Liver (tissue), 9 donors: ENCODE results near the gene FOXF2. TPM values are rescaled to one million over a fixed set of nuclear protein-coding genes. Genes with fewer than 3 reads are reported as not detected.

Experiments
- DNase-seq: peaks from one replicate; pipeline ENCODE4 v3.0.0-alpha.2; 2017; ENCODE audit warnings: low spot score
- H3K27ac ChIP-seq, 2 donors: one replicate each; pipeline ENCODE4 v1.7.0; 2013; ENCODE audit warnings: inconsistent platforms in 2 of 2, low read length in 2 of 2, control low read depth in 1 of 2, low read depth in 1 of 2, mild to moderate bottlenecking in 1 of 2
- H3K27me3 ChIP-seq, 4 donors: one replicate each; pipeline versions ENCODE4 v1.6.1 to v1.7.0; 2013; ENCODE audit warnings: low read length in 3 of 4, inconsistent platforms in 1 of 4, mild to moderate bottlenecking in 1 of 4, moderate library complexity in 1 of 4; ENCODE audit not compliant: control insufficient read depth in 4 of 4, insufficient read depth in 4 of 4
- H3K36me3 ChIP-seq, 4 donors: one replicate each; pipeline versions ENCODE4 v1.6.1 to v1.7.0; 2013; ENCODE audit warnings: low read length in 3 of 4, mild to moderate bottlenecking in 3 of 4, low read depth in 1 of 4, moderate library complexity in 1 of 4; ENCODE audit not compliant: control insufficient read depth in 4 of 4, insufficient read depth in 3 of 4
- H3K4me1 ChIP-seq, 4 donors: one replicate each; pipeline versions ENCODE4 v1.6.1 to v1.7.0; 2013; ENCODE audit warnings: low read length in 3 of 4, mild to moderate bottlenecking in 3 of 4, moderate library complexity in 1 of 4; ENCODE audit not compliant: control insufficient read depth in 4 of 4, insufficient read depth in 4 of 4
- H3K4me3 ChIP-seq, 3 donors: one replicate each; pipeline versions ENCODE4 v1.6.1 to v1.7.0; 2013; ENCODE audit warnings: low read length in 3 of 3, control low read depth in 1 of 3, low read depth in 1 of 3, mild to moderate bottlenecking in 1 of 3
- H3K9ac ChIP-seq, 2 donors: one replicate each; pipeline ENCODE4 v1.7.0; 2013; ENCODE audit warnings: low read length in 2 of 2, mild to moderate bottlenecking in 2 of 2, moderate library complexity in 2 of 2, control low read depth in 1 of 2, low read depth in 1 of 2
- H3K9me3 ChIP-seq, 4 donors: one replicate each; pipeline versions ENCODE4 v1.6.1 to v1.7.0; 2013; ENCODE audit warnings: low read length in 3 of 4; ENCODE audit not compliant: control insufficient read depth in 4 of 4
- FOXA1 ChIP-seq: IDR thresholded peaks from 2 replicates; pipeline ENCODE4 v1.6.1; 2016; ENCODE audit warnings: antibody characterized with exemption
- FOXA2 ChIP-seq: IDR thresholded peaks from 2 replicates; pipeline ENCODE4 v1.6.1; 2016; ENCODE audit warnings: antibody characterized with exemption
- GABPA ChIP-seq, 2 donors: IDR thresholded peaks in 1 of 2; conservative IDR thresholded peaks in 1 of 2; 2 replicates each; pipeline ENCODE4 v1.6.1; 2016; ENCODE audit warnings: antibody characterized with exemption in 2 of 2, mild to moderate bottlenecking in 1 of 2, moderate library complexity in 1 of 2
- HNF4A ChIP-seq, 2 donors: conservative IDR thresholded peaks; 2 replicates each; pipeline ENCODE4 v1.6.1; 2016; ENCODE audit warnings: antibody characterized with exemption in 2 of 2, mild to moderate bottlenecking in 2 of 2
- HNF4G ChIP-seq: IDR thresholded peaks from 2 replicates; pipeline ENCODE4 v1.6.1; 2016; ENCODE audit warnings: antibody characterized with exemption
- JUND ChIP-seq, 2 donors: IDR thresholded peaks; 2 replicates each; pipeline ENCODE4 v1.6.1; 2016; ENCODE audit warnings: antibody characterized with exemption in 2 of 2
- NR2F2 ChIP-seq: IDR thresholded peaks from 2 replicates; pipeline ENCODE4 v1.6.1; 2016; ENCODE audit warnings: antibody characterized with exemption
- RAD21 ChIP-seq, 2 donors: IDR thresholded peaks; 2 replicates each; pipeline ENCODE4 v1.6.1; 2016; ENCODE audit warnings: antibody characterized with exemption in 2 of 2, mild to moderate bottlenecking in 2 of 2
- RXRA ChIP-seq, 2 donors: IDR thresholded peaks; 2 replicates each; pipeline ENCODE4 v1.6.1; 2017 to 2018; ENCODE audit warnings: antibody characterized with exemption in 2 of 2, mild to moderate bottlenecking in 1 of 2
- SP1 ChIP-seq: IDR thresholded peaks from 2 replicates; pipeline ENCODE4 v1.6.1; 2018; ENCODE audit warnings: antibody characterized with exemption, mild to moderate bottlenecking
- TAF1 ChIP-seq: conservative IDR thresholded peaks from 2 replicates; pipeline ENCODE4 v1.6.1; 2016; ENCODE audit warnings: antibody characterized with exemption, mild to moderate bottlenecking
- YY1 ChIP-seq: IDR thresholded peaks from 2 replicates; pipeline ENCODE4 v1.6.1; 2016; ENCODE audit warnings: antibody characterized with exemption, mild to moderate bottlenecking
- whole genome bisulfite sequencing: extraction: QIAGEN DNeasy Blood & Tissue Kit; methylation state at CpG from one replicate; pipeline ENCODE4 v1.1.7; 2013; 5-methylcytosine and 5-hydroxymethylcytosine counted together
- polyA plus RNA-seq, 2 donors: library from polyadenylated mRNA; stranded (reverse) in 1 of 2; unstranded in 1 of 2; fragments of 200-250 nt in 1 of 2; fragments of >200 nt in 1 of 2; fragmentation: Nextera tagmentation in 1 of 2; extraction: Ambion mirVana in 1 of 2; gene quantifications; one replicate each; pipeline versions ENCODE4 v1.2.1 to v1.2.3, GENCODE V29; 2013 to 2015
- total RNA-seq, 2 donors: library from RNA; depleted of rRNA; stranded (reverse); fragments of >200 nt; gene quantifications; one replicate each; pipeline ENCODE4 v1.2.3, GENCODE V29; 2014
- TF ChIP-seq, protein P1 (sequence below): IDR thresholded peaks from 2 replicates; pipeline ENCODE4 v1.6.1; 2016; ENCODE audit warnings: antibody characterized with exemption, mild to moderate bottlenecking
- TF ChIP-seq, protein P2 (sequence below): IDR thresholded peaks from 2 replicates; pipeline ENCODE4 v1.6.1; 2016; ENCODE audit warnings: antibody characterized with exemption
- TF ChIP-seq, protein P3 (sequence below): IDR thresholded peaks from 2 replicates; pipeline ENCODE4 v1.6.1; 2016; ENCODE audit warnings: antibody characterized with exemption
- TF ChIP-seq, protein P4 (sequence below): fragments of 150-350 bp; IDR thresholded peaks from 2 replicates; pipeline ENCODE4 v1.5.1; 2017; ENCODE audit warnings: improper control_type of control experiment, low read depth, low read length; ENCODE audit not compliant: missing input control
- TF ChIP-seq, protein P5 (sequence below): IDR thresholded peaks from 2 replicates; pipeline ENCODE4 v1.6.1; 2016; ENCODE audit warnings: antibody characterized with exemption
- donor health status: healthy.
- donor health status: healthy.
- donor health status: healthy.
- donor health status: healthy.
- donor health status: healthy.

The FOXF2 gene
- total and polyA plus RNA-seq, 4 donors, result 0.05 TPM; not detected in 3

DNA sequence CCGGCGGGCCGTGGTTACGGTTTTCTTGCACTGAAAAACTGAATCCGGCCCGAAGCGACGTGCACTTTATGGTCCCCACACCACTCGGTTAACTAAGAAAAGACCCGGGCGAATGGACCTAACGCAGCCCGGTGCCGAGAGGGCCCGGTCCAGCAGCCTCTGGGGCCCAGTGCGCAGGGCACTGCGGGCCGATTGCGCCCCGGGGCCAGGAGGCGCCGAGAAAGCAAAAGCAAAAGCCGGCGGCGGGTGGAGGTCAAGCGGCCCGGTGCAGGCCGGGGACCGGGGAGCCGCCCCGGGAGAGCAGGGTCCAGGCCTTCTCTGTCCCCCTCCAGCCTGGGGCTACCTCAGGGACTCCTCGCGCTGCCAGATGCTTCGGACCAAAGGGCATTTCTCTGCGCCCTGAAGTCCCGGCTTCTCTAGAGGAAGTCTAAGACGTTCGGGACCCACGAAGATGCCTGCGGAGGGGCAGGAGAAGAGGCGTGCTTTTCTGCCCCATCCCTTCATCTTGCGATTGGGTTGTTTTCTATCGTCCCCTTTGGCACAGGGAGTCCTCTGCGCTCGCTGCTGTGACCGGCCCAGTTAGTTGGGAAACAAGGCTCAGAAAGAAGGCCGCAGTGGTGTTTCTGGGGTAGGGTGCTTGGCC is 4.4 kb downstream of the FOXF2 start (continued):
- TF ChIP-seq, protein P1, sequence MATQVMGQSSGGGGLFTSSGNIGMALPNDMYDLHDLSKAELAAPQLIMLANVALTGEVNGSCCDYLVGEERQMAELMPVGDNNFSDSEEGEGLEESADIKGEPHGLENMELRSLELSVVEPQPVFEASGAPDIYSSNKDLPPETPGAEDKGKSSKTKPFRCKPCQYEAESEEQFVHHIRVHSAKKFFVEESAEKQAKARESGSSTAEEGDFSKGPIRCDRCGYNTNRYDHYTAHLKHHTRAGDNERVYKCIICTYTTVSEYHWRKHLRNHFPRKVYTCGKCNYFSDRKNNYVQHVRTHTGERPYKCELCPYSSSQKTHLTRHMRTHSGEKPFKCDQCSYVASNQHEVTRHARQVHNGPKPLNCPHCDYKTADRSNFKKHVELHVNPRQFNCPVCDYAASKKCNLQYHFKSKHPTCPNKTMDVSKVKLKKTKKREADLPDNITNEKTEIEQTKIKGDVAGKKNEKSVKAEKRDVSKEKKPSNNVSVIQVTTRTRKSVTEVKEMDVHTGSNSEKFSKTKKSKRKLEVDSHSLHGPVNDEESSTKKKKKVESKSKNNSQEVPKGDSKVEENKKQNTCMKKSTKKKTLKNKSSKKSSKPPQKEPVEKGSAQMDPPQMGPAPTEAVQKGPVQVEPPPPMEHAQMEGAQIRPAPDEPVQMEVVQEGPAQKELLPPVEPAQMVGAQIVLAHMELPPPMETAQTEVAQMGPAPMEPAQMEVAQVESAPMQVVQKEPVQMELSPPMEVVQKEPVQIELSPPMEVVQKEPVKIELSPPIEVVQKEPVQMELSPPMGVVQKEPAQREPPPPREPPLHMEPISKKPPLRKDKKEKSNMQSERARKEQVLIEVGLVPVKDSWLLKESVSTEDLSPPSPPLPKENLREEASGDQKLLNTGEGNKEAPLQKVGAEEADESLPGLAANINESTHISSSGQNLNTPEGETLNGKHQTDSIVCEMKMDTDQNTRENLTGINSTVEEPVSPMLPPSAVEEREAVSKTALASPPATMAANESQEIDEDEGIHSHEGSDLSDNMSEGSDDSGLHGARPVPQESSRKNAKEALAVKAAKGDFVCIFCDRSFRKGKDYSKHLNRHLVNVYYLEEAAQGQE, result no peak
- TF ChIP-seq JUND (IDR thresholded peaks at IDR 0.05), result no peak
- no peak for TF ChIP-seq RAD21 (IDR thresholded peaks at IDR 0.05)
- no peak for TF ChIP-seq HNF4G
- TF ChIP-seq FOXA2, result no peak
- TF ChIP-seq FOXA1, result no peak
- no peak for TF ChIP-seq TAF1
- TF ChIP-seq, protein P2, sequence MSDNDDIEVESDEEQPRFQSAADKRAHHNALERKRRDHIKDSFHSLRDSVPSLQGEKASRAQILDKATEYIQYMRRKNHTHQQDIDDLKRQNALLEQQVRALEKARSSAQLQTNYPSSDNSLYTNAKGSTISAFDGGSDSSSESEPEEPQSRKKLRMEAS, result no peak

DNA sequence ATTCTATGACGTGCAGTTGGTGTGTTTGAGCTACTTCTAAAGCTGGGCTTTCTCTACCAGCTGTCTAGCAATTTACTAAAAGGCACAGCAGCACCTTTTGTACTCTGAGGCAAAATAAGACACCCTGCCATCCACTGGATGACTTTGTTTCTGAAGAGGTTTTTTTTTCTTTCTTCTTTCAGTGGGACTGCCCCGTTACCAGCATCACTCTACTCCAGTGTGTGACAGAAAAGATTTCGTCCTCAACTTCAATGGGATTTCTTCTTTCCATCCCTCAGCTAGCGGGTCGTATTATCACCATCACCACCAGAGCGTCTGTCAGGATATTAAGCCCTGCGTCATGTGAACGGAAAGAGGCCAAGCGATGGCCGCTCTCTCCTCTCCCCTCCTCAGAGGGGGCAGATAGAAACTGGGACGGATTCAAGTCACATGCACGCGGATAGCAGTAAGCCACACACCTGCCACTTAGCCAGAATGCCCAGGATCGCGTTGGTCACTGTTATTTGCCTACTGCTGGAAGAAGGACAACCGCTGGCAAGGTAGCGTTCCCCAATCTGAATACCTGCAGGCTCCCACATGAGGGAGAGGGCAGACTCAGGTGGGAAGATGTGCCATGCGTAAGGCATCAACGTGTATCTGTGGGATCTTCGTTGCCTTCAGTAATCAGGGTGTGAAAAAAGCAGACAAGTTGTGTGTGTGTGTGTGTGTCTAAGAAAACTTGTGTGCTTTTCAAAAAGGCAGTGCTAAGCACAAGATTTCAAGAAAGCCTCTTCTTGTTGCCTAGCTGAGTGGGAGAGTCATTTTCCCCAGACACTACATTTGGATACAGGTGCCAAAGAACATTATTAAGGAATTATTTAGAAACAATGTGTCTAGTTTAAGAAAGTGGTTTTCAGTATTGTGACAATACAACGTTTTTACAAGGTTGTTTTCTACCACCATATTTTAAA is 5.4 kb downstream of the FOXF2 start:
- 27% methylated on average over 21 of the region's 21 CpGs for WGBS
- Histone ChIP-seq H3K9me3 (no peaks in the 10 kb centered on the region), H3K36me3 (no peaks in the 10 kb centered on the region), H3K27me3 (peaks cover 2 to 37% (median 26%) of the 10 kb centered on the region in 4 donors), H3K9ac (no peak overlapping the region), H3K4me3 (no peak overlapping the region), H3K27ac (no peak overlapping the region), H3K4me1 (peaks cover 16 to 25% (median 19%) of the 10 kb centered on the region in 4 donors)
- DNase-seq, result no peak
- TF ChIP-seq YY1 (no peak), TAF1 (no peak), HNF4G (no peak), NR2F2 (no peak), RXRA (IDR thresholded peaks at IDR 0.05) (no peak), SP1 (no peak), RAD21 (IDR thresholded peaks at IDR 0.05) (no peak), HNF4A (conservative IDR thresholded peaks at IDR 0.05) (no peak), GABPA (IDR thresholded peaks at IDR 0.05 in 1 of 2, conservative IDR thresholded peaks at IDR 0.05 in 1 of 2) (no peak), FOXA1 (no peak)
- TF ChIP-seq, protein P1, result no peak
- TF ChIP-seq, protein P3, sequence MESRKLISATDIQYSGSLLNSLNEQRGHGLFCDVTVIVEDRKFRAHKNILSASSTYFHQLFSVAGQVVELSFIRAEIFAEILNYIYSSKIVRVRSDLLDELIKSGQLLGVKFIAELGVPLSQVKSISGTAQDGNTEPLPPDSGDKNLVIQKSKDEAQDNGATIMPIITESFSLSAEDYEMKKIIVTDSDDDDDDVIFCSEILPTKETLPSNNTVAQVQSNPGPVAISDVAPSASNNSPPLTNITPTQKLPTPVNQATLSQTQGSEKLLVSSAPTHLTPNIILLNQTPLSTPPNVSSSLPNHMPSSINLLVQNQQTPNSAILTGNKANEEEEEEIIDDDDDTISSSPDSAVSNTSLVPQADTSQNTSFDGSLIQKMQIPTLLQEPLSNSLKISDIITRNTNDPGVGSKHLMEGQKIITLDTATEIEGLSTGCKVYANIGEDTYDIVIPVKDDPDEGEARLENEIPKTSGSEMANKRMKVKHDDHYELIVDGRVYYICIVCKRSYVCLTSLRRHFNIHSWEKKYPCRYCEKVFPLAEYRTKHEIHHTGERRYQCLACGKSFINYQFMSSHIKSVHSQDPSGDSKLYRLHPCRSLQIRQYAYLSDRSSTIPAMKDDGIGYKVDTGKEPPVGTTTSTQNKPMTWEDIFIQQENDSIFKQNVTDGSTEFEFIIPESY, result no peak
- TF ChIP-seq, protein P4, sequence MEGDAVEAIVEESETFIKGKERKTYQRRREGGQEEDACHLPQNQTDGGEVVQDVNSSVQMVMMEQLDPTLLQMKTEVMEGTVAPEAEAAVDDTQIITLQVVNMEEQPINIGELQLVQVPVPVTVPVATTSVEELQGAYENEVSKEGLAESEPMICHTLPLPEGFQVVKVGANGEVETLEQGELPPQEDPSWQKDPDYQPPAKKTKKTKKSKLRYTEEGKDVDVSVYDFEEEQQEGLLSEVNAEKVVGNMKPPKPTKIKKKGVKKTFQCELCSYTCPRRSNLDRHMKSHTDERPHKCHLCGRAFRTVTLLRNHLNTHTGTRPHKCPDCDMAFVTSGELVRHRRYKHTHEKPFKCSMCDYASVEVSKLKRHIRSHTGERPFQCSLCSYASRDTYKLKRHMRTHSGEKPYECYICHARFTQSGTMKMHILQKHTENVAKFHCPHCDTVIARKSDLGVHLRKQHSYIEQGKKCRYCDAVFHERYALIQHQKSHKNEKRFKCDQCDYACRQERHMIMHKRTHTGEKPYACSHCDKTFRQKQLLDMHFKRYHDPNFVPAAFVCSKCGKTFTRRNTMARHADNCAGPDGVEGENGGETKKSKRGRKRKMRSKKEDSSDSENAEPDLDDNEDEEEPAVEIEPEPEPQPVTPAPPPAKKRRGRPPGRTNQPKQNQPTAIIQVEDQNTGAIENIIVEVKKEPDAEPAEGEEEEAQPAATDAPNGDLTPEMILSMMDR, result no peak
- TF ChIP-seq, protein P5, sequence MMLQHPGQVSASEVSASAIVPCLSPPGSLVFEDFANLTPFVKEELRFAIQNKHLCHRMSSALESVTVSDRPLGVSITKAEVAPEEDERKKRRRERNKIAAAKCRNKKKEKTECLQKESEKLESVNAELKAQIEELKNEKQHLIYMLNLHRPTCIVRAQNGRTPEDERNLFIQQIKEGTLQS, result no peak
